Urinary bladder (tissue), 4 donors: ENCODE measurements around the gene DNAJB2. TPM values are rescaled to one million over a fixed set of nuclear protein-coding genes. Genes with fewer than 3 reads are reported as not detected.

Experiments
- DNase-seq: peaks from one replicate; pipeline ENCODE4 v3.0.0-alpha.2; 2015; ENCODE audit errors: extremely low spot score
- H3K27ac ChIP-seq: one replicate; pipeline ENCODE4 v1.5.1; 2013; ENCODE audit warnings: low read depth, mild to moderate bottlenecking, moderate library complexity
- H3K36me3 ChIP-seq: one replicate; pipeline ENCODE4 v1.6.1; 2013; ENCODE audit warnings: mild to moderate bottlenecking, moderate library complexity; ENCODE audit not compliant: insufficient read depth
- H3K4me1 ChIP-seq: one replicate; pipeline ENCODE4 v1.6.1; 2013; ENCODE audit warnings: mild to moderate bottlenecking, moderate library complexity; ENCODE audit not compliant: insufficient read depth
- H3K4me3 ChIP-seq: one replicate; pipeline ENCODE4 v1.5.1; 2013; ENCODE audit warnings: low read depth, low read length
- WGBS: extraction: QIAGEN DNeasy Blood & Tissue Kit; methylation state at CpG from one replicate; pipeline ENCODE4 v1.1.7; 2013; 5-methylcytosine and 5-hydroxymethylcytosine counted together
- polyA plus RNA-seq: library from polyadenylated mRNA; stranded (reverse); fragments of 200-250 nt; gene quantifications from one replicate; pipeline ENCODE4 v1.2.3, GENCODE V29; 2013
- total RNA-seq: library from RNA; depleted of rRNA; stranded (reverse); fragments of >200 nt; gene quantifications from one replicate; pipeline ENCODE4 v1.2.3, GENCODE V29; 2014
- donor health status: healthy with polysubstance abuse.
- donor health status: healthy.

Gene DNAJB2
- total RNA-seq (38.7 TPM), polyA plus RNA-seq (76.9 TPM)

GRCh38 chr2:219279151-219279915 is at the start of gene DNAJB2:
Gene DNAJB2, plus strand, starts transcription at chr2:219279366. Its CDS starts 468 bp downstream, at chr2:219279834.
- DNase-seq = peak; percentile 94
- Histone ChIP-seq H3K4me3 (peak within 1 kb of the TSS; percentile 58), H3K4me1 (no peaks in the 10 kb centered on the region), H3K27ac (peak within 1 kb of the TSS; percentile 88), H3K36me3 (peaks cover 4% of the 10 kb centered on the region)
- WGBS = under 1% methylated on average over 65 of the region's 65 CpGs

- Histone ChIP-seq H3K4me3 (peak overlapping the region; percentile 56), H3K36me3 (peaks cover 10% of the 10 kb centered on the region), H3K4me1 (no peaks in the 10 kb centered on the region), H3K27ac (peak overlapping the region; percentile 85)
- DNase-seq = no peak
- under 1% methylated on average over 24 of the region's 24 CpGs for WGBS
Measured at GRCh38 chr2:219230059-219230540, 49.1 kb upstream of the DNAJB2 start.

GRCh38 chr2:219234331-219234730 is 44.8 kb upstream of the DNAJB2 start:
- Histone ChIP-seq H3K36me3 (peaks cover 10% of the 10 kb centered on the region), H3K4me3 (no peak overlapping the region), H3K27ac (no peak overlapping the region), H3K4me1 (no peaks in the 10 kb centered on the region)
- no peak for DNase-seq
- WGBS = 91% methylated on average over 3 of the region's 3 CpGs

- Histone ChIP-seq H3K4me1 (no peaks in the 10 kb centered on the region), H3K4me3 (no peak overlapping the region), H3K36me3 (no peaks in the 10 kb centered on the region), H3K27ac (peak overlapping the region; percentile 25)
- WGBS = 39% methylated on average over 28 of the region's 28 CpGs
- no peak for DNase-seq
Measured at GRCh38 chr2:219243291-219243761, 35.8 kb upstream of the DNAJB2 start.

- WGBS = 42% methylated on average over 6 of the region's 6 CpGs
- H3K4me3 ChIP-seq = peak overlapping the region; percentile 80
- H3K27ac ChIP-seq = peak overlapping the region; percentile 85
- no peak for DNase-seq
- no peaks in the 10 kb centered on the region for H3K4me1 ChIP-seq
- no peaks in the 10 kb centered on the region for H3K36me3 ChIP-seq
Measured at GRCh38 chr2:219244789-219245147, 34.4 kb upstream of the DNAJB2 start.

- Histone ChIP-seq H3K4me1 (no peaks in the 10 kb centered on the region), H3K36me3 (no peaks in the 10 kb centered on the region), H3K27ac (peak within 1 kb of the TSS; percentile 95), H3K4me3 (peak within 1 kb of the TSS; percentile 80)
- DNase-seq = peak; percentile 75
- WGBS = under 1% methylated on average over 46 of the region's 46 CpGs
Measured at GRCh38 chr2:219245148-219245898, 33.8 kb upstream of the DNAJB2 start, which contains the start of the genes GLB1L and STK16. Gene GLB1L, minus strand, starts transcription at chr2:219245444. Its CDS starts 1,871 bp downstream, at chr2:219243573. Gene STK16, plus strand, starts transcription at chr2:219245479. Its CDS starts 521 bp downstream, at chr2:219246000.

GRCh38 chr2:219245899-219246230 is 33.3 kb upstream of the DNAJB2 start:
- Histone ChIP-seq H3K36me3 (no peaks in the 10 kb centered on the region), H3K4me1 (no peaks in the 10 kb centered on the region), H3K4me3 (peak overlapping the region; percentile 80), H3K27ac (peak overlapping the region; percentile 95)
- DNase-seq = no peak
- WGBS = 13% methylated on average over 10 of the region's 10 CpGs

- 95% methylated on average over 10 of the region's 10 CpGs for WGBS
- Histone ChIP-seq H3K4me1 (no peaks in the 10 kb centered on the region), H3K27ac (no peak overlapping the region), H3K36me3 (no peaks in the 10 kb centered on the region), H3K4me3 (no peak overlapping the region)
- no peak for DNase-seq
Measured at GRCh38 chr2:219246559-219246958, 32.6 kb upstream of the DNAJB2 start.

- 86% methylated on average over 17 of the region's 17 CpGs for WGBS
- Histone ChIP-seq H3K4me1 (no peaks in the 10 kb centered on the region), H3K27ac (no peak overlapping the region), H3K36me3 (no peaks in the 10 kb centered on the region), H3K4me3 (no peak overlapping the region)
- DNase-seq = no peak
Measured at GRCh38 chr2:219247678-219248642, 31.2 kb upstream of the DNAJB2 start.

GRCh38 chr2:219248845-219249202 is 30.3 kb upstream of the DNAJB2 start:
- Histone ChIP-seq H3K4me3 (no peak overlapping the region), H3K27ac (peak overlapping the region; percentile 71), H3K4me1 (no peaks in the 10 kb centered on the region), H3K36me3 (no peaks in the 10 kb centered on the region)
- DNase-seq = no peak
- 77% methylated on average over 2 of the region's 2 CpGs for WGBS

- Histone ChIP-seq H3K4me3 (no peak overlapping the region), H3K4me1 (no peaks in the 10 kb centered on the region), H3K27ac (peak overlapping the region; percentile 71), H3K36me3 (no peaks in the 10 kb centered on the region)
- DNase-seq = peak; percentile 76
- 24% methylated on average over 7 of the region's 7 CpGs for WGBS
Measured at GRCh38 chr2:219249203-219249980, 29.8 kb upstream of the DNAJB2 start.

GRCh38 chr2:219250049-219250781 is 29.0 kb upstream of the DNAJB2 start:
- no peak overlapping the region for H3K4me3 ChIP-seq
- no peaks in the 10 kb centered on the region for H3K36me3 ChIP-seq
- H3K4me1 ChIP-seq = no peaks in the 10 kb centered on the region
- peak overlapping the region; percentile 71 for H3K27ac ChIP-seq
- 75% methylated on average over 22 of the region's 22 CpGs for WGBS
- no peak for DNase-seq
